Right lobe of liver (tissue), 6 donors: ENCODE measurements around the gene PPP1R26. TPM values are rescaled to one million over a fixed set of nuclear protein-coding genes. Genes with fewer than 3 reads are reported as not detected.

Experiments used
- ATAC-seq, 4 donors: fragments of 200-7000 bp; cut with Tn5 transposase; one replicate each; pipeline ENCODE4 v1.9.1; 2020; ENCODE audit warnings: mild to moderate bottlenecking in 4 of 4, moderate library complexity in 4 of 4
- DNase-seq, 3 donors: peaks; one replicate each; pipeline ENCODE4 v3.0.0-alpha.2; 2020
- H3K27ac ChIP-seq, 3 donors: fragments of 200-600 bp; one replicate each; pipeline ENCODE4 v1.8.0; 2022
- H3K27me3 ChIP-seq, 2 donors: fragments of 200-600 bp; one replicate each; pipeline ENCODE4 v1.8.0; 2022
- H3K36me3 ChIP-seq, 4 donors: fragments of 200-600 bp; sonication (generic) in 1 of 4; one replicate each; pipeline versions ENCODE4 v1.5.1 to v1.8.0; 2017 to 2022; ENCODE audit warnings: control low read depth in 1 of 4
- H3K4me1 ChIP-seq, 4 donors: fragments of 200-600 bp; sonication (generic) in 1 of 4; one replicate each; pipeline versions ENCODE4 v1.5.1 to v1.8.0; 2017 to 2022; ENCODE audit warnings: control low read depth in 1 of 4
- H3K4me3 ChIP-seq, 3 donors: fragments of 200-600 bp; one replicate each; pipeline ENCODE4 v1.8.0; 2022
- H3K9me3 ChIP-seq, 4 donors: fragments of 200-600 bp; sonication (generic) in 1 of 4; one replicate each; pipeline versions ENCODE4 v1.5.1 to v1.8.0; 2017 to 2022; ENCODE audit warnings: control low read depth in 1 of 4
- CTCF ChIP-seq, 4 donors: fragments of 200-600 bp in 3 of 4; fragments of 450-650 bp in 1 of 4; IDR thresholded peaks; one replicate each; pipeline versions ENCODE4 v1.5.1 to v1.8.0; 2016 to 2022; ENCODE audit warnings: antibody characterized with exemption in 4 of 4, mild to moderate bottlenecking in 2 of 4
- POLR2A ChIP-seq: fragments of 450-650 bp; IDR thresholded peaks from one replicate; pipeline ENCODE4 v1.6.1; 2017; ENCODE audit warnings: antibody characterized with exemption, mild to moderate bottlenecking
- WGBS: methylation state at CpG from one replicate; pipeline ENCODE4 v1.1.6; 2018; ENCODE audit warnings: low coverage, low lambda C conversion rate; ENCODE audit not compliant: insufficient coverage; ENCODE audit errors: missing lambda C conversion rate; 5-methylcytosine and 5-hydroxymethylcytosine counted together
- intact Hi-C, 2 donors: fragments of 100-400 bp; cut with DNase I; formaldehyde crosslinking; loops; one replicate each; pipeline versions ENCODE4 v1.11.2 to v1.14.1; 2022
- total RNA-seq, 6 experiments: library from RNA; depleted of rRNA in 2 of 6; stranded (reverse); fragments of >200 nt in 2 of 6; fragmentation: NEBNext Ultra II Directional in 3 of 6; extraction: Animal tissue kit (Norgen Biotek cat#: 25700) in 3 of 6; gene quantifications; one replicate each; pipeline versions ENCODE4 v1.1.0 to v1.2.4, GENCODE V29; 2016 to 2023
- donor health status: DM: no; HTN: yes; CAD: no.
- donor health status: DM: no; HTN: no; CAD: no.
- donor health status: DM: no; HTN: no; CAD: no.
- donor health status: DM: no; HTN: yes; CAD: no.
- donor health status: DM: no; HTN: yes; CAD: no.

Gene PPP1R26
- total RNA-seq, 6 experiments from 2014 or later = 5.1 to 9.0 (median 7.7) TPM

GRCh38 chr9:135480071-135480939 lies 723 bp downstream of the PPP1R26 start:
- no peaks in the 10 kb centered on the region for H3K9me3 ChIP-seq
- peaks cover 0 to 3% (median 0%) of the 10 kb centered on the region in 4 donors for H3K4me1 ChIP-seq
- under 1% methylated on average over 17 of the region's 76 CpGs for WGBS
- TF ChIP-seq CTCF (IDR thresholded peaks at IDR 0.05) (no peak), POLR2A (no peak)
- H3K27ac ChIP-seq = peak overlapping the region in 1 of 3 donors; percentile 36
- peaks cover 0 to 11% (median 2%) of the 10 kb centered on the region in 4 donors for H3K36me3 ChIP-seq
- no peaks in the 10 kb centered on the region for H3K27me3 ChIP-seq
- DNase-seq (peak in 1 of 3 donors; percentile 63), ATAC-seq (peak; percentile 64 to 78 (median 72))
- H3K4me3 ChIP-seq = peak overlapping the region; percentile 62 to 84 (median 71)
- intact Hi-C loops = no loop called here

GRCh38 chr9:135480940-135481310 lies 1.3 kb downstream of the PPP1R26 start:
- TF ChIP-seq CTCF (IDR thresholded peaks at IDR 0.05) (no peak), POLR2A (no peak)
- H3K27ac ChIP-seq = peak overlapping the region in 1 of 3 donors; percentile 36
- H3K36me3 ChIP-seq = peaks cover 0 to 15% (median 2%) of the 10 kb centered on the region in 4 donors
- H3K9me3 ChIP-seq = no peaks in the 10 kb centered on the region
- H3K27me3 ChIP-seq = no peaks in the 10 kb centered on the region
- DNase-seq (no peak), ATAC-seq (no peak)
- intact Hi-C loops = no loop called here
- WGBS = 34% methylated on average over 6 of the region's 11 CpGs
- H3K4me1 ChIP-seq = peaks cover 0 to 3% (median 0%) of the 10 kb centered on the region in 4 donors
- H3K4me3 ChIP-seq = peak overlapping the region; percentile 62 to 84 (median 71)

GRCh38 chr9:135482015-135482754 lies 2.6 kb downstream of the PPP1R26 start:
- WGBS = 78% methylated on average over 8 of the region's 8 CpGs
- Histone ChIP-seq H3K36me3 (peaks cover 0 to 24% (median 4%) of the 10 kb centered on the region in 4 donors), H3K4me3 (no peak overlapping the region), H3K9me3 (no peaks in the 10 kb centered on the region), H3K27me3 (no peaks in the 10 kb centered on the region), H3K4me1 (peaks cover 0 to 3% (median 0%) of the 10 kb centered on the region in 4 donors), H3K27ac (no peak overlapping the region)
- DNase-seq (no peak), ATAC-seq (no peak)
- intact Hi-C loops = no loop called here
- no peak for TF ChIP-seq CTCF (IDR thresholded peaks at IDR 0.05)
- no peak for TF ChIP-seq POLR2A

GRCh38 chr9:135484460-135485277 lies 5.1 kb downstream of the PPP1R26 start:
- Histone ChIP-seq H3K27ac (no peak overlapping the region), H3K27me3 (no peaks in the 10 kb centered on the region), H3K36me3 (peaks cover 0 to 24% (median 5%) of the 10 kb centered on the region in 4 donors), H3K9me3 (no peaks in the 10 kb centered on the region), H3K4me3 (no peak overlapping the region), H3K4me1 (peaks cover 0 to 14% (median 5%) of the 10 kb centered on the region in 4 donors)
- intact Hi-C loops = no loop called here
- DNase-seq (no peak), ATAC-seq (no peak)
- TF ChIP-seq CTCF (IDR thresholded peaks at IDR 0.05) (no peak), POLR2A (no peak)
- WGBS = 88% methylated on average over 26 of the region's 47 CpGs
